ENCODE measurements around the gene ISCA2.

- TF ChIP-seq, protein P1, sequence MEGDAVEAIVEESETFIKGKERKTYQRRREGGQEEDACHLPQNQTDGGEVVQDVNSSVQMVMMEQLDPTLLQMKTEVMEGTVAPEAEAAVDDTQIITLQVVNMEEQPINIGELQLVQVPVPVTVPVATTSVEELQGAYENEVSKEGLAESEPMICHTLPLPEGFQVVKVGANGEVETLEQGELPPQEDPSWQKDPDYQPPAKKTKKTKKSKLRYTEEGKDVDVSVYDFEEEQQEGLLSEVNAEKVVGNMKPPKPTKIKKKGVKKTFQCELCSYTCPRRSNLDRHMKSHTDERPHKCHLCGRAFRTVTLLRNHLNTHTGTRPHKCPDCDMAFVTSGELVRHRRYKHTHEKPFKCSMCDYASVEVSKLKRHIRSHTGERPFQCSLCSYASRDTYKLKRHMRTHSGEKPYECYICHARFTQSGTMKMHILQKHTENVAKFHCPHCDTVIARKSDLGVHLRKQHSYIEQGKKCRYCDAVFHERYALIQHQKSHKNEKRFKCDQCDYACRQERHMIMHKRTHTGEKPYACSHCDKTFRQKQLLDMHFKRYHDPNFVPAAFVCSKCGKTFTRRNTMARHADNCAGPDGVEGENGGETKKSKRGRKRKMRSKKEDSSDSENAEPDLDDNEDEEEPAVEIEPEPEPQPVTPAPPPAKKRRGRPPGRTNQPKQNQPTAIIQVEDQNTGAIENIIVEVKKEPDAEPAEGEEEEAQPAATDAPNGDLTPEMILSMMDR (conservative IDR thresholded peaks at IDR 0.05; ENCODE audit: low read length): peak; percentile 79
- no peak for TF ChIP-seq EZH2phosphoT487 (IDR thresholded peaks at IDR 0.05; ENCODE audit: borderline replicate concordance)
These were observed 34.1 kb upstream of the ISCA2 start for GRCh38 chr14:74459289-74459946.

Measured in Loucy (cell line).